Activated CD4-positive, CD25-positive, alpha-beta regulatory T cell (primary cell): ENCODE measurements around the gene CCDC13.
A peak's percentile ranks its signal among the peaks of the same experiment; 100 is the strongest.
"Not testable (repeated sequence)": the region's sequence is repeated elsewhere in the genome, so short reads cannot be mapped to it uniquely, and the experiment has no call there.

ENCODE experiments used
- DNase-seq, 4 experiments: peaks; one replicate each; lab custom pipeline; 2025; lab: John Stamatoyannopoulos, UW

CCDC13 gene, protein sequence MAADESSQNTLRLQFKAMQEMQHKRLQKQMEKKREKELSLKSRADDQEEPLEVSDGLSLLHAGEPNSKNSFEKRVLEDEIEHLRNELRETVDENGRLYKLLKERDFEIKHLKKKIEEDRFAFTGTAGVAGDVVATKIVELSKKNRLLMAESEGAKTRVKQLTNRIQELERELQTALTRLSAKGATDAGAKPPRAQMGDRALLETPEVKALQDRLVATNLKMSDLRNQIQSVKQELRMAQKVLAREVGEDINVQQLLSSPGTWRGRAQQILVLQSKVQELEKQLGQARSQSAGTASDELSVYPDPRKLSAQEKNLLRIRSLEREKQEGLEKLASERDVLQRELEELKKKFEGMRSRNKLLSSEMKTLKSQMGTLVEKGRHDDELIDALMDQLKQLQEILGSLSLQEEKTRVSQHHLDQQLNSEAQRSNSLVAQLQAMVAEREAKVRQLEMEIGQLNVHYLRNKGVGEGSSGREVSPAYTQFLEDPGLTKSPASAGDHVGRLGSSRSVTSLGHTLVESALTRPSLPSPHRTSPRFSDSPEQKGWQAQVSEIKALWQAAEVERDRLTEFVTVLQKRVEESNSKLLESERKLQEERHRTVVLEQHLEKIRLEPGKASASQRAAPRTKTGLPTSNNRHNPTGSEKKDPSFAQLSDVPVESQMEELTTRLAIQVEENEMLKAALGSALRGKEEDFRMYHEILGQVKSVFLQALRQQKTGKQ

DNA sequence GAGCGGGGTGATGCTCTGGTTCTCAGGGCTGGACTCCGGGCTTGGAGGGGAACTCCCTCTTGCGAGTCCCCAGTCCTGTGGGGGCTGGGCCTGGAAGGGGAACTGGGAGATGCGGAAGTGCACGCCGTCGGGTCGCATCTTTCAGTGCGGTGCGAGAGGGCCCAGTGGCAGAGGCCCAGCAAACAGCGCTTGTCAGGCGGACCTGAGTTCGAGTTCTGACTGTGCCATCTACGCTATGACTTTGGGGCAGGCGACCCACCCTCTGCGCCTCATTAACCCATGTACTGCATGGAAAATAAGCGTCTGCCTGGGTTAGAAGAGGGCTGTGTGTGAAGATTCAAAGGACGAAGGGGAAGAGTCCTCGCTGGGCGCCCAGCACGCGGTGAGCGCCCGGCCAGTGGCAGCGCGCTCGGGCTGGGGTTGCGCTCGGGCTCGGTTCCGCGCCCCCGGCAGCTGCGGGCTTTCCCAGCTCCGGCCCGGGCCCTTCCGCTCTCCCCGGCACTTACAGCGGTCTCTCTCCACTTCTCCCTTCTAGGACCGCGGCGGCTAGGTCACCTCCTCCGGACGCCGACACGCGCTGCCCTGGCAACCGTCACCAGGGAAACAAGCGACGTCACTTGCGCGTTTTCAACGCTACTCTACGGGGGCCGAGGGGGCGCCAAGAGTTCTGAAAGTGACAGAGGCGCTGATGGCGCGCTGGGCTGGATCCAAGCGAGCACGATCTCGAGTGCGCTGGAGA is at the start of gene CCDC13:
Gene CCDC13, minus strand, starts transcription at position 584 of the 739 bp plus-strand sequence. CDS start 14,908 bp downstream, outside the sequence.
- DNase-seq, result peak; percentile 56 to 77 (median 66)

DNA sequence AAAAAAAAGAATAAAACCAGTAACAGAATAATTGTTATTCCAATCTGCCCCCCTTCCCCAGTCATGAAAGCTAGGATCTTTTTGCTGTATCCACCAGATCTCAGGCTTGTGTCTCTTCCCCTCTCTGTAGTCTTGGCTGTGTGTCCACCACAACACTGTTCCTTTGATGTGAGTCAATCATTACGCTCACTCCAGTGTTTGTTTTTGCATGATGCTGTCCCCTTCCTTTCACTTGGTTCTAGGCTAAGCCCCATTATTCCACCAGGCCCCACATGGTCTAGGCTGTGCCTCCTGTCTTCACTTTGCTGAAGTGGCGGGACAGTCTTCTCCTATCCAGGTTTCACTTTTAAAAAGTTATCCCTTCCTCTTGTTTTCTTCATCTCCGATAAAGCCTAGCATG is 49.8 kb upstream of the CCDC13 start:
- no peak for DNase-seq

DNA sequence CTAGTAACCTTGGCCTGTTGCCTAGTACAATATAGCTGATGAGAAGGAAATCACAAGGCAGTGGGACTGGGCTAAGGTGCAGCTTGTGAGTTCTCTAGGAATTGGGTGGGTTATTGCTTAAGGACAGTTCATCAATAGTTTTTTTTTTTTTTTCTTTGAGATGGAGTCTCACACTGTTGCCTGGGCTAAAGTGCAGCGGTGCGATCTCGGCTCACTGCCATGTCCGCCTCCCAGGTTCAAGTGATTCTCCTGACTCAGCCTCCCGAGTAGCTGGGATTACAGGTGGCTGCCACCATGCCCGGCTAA is 47.6 kb upstream of the CCDC13 start:
- no peak for DNase-seq

DNA sequence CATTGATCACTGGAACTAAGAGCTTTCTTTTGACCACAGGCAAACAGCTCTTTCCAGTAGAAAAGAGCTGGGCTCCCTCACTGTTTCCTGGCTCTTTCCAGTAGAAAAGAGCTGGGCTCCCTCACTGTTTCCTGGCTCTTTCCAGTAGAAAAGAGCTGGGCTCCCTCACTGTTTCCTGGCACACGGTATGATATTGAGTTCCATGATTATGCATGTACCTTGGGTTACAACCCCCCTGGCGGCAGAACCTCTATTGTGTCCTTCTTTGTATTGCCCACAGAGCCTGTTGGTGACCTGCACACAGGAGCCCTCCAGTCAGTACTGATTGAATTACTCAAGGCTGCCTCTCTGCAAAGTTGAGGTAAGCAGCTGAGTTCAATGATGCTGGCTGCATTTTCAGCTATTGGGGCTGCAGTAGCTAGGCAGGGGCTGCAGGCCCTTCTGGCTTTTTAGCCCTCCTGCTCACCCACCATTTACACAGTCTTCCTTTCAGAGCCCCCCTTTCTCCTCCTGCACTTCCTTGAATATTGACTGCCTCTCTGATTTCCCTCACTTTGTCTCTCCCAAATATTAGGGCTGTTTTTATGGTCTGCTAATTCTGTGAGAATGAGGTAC is 46.4 kb upstream of the CCDC13 start:
- no peak for DNase-seq

DNA sequence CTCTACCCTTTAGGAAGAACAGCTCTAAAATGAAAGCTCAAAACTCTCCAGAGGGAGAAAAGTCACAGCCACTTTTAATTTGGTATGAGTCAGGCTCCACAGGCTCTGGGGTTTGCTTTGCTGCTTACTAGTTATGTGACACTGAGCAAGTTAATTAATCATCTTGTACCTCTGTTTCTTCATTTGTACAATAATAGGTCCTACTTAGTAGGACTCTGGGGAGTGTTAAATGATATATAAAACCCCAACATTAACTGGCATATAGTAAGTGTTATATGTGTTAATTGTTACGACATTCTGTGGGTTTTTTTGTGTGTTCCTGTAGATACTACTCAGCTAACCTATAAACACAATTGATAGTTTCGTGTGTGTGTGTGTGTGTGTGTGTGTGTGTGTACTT is 42.8 kb upstream of the CCDC13 start:
- DNase-seq, result no peak

DNA sequence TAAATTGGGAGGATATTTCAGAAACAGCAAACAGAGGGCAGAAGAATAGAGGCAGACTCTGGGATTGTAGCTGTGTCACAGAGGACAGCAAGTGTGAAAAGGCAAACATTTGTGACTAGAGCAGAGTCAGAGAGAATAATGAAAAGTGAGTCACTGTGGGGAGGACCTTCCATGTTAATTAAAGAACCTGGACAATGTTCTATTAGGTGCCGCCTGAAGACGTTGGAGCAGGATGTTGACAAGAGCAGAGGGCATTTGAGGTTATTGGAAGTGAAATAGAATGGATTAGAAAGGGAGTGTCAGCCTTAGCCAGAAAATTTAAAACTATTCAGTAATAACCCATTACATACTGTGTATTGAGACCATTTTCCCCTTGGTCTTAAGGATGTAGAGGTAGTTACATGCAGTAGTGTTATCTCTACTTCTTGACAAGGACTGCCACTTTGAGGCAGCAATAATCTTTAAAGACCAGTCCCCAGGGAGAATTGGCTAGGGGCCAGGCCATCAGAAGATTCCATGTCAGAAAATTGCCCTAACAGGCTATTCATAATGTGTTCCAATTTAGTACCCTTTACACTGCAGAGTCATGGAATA is 42.0 kb upstream of the CCDC13 start:
- no peak for DNase-seq

DNA sequence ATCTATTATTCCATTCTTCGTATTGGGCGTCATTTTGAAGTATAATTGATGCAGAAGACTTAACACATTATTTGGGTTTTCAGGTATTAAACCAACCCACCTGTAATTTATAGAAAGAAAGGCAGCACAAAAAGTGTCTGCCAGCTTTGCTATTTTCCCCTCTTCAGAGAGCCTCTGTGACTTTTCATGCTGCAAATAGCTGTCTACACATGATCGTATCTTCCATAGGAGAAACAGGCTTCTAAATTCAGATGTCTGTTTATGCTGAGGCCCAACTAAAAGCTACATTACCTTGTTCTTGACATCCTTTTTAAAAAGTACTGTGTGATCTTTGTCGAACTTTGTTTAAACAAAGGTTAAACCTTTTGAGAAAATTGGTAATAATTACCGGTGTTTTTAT is 41.2 kb upstream of the CCDC13 start:
- no peak for DNase-seq

DNA sequence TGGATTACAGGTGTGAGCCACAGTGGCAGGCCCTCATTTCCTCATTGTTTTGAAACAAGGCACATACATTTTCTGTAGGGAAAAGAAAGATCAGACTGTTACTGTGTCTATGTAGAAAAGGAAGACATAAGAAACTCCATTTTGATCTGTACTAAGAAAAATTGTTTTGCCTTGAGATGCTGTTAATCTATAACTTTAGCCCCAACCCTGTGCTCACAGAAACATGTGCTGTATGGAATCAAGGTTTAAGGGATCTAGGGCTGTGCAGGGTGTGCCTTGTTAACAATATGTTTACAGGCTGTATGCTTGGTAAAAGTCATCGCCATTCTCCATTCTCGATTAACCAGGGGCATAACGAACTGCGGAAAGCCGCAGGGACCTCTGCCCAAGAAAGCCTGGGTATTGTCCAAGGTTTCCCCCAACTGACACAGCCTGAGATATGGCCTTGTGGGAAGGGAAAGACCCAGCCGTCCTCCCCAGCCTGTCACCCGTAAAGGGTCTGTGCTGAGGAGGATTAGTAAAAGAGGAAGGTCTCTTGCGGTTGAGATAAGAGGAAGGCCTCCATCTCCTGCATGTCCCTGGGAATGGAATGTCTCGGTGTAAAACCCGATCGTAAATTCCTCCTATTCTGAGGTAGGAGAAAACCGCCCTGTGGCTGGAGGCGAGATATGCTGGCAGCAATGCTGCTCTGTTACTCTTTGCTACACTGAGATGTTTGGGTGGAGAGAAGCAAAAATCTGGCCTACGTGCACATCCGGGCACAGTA is 38.2 kb upstream of the CCDC13 start:
- DNase-seq, result not testable (repeated sequence)

DNA sequence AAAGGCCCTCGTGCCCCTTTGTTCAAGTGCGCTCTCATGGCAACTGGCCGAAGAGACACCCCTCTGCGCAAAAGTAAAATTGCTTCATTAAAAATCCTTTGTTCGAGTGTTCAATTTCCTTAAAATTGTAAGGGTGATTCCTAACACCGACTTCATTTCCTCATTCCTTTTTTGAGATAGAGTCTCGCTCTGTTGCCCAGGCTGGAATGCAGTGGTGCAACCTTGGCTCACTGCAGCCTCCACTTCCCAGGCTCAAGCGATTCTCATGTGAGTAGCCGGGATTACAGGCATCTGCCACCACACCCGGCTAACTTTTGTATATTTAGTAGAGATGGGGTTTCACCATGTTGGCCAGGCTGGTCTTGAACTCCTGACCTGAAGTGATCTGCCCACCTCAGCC is 37.7 kb upstream of the CCDC13 start:
- DNase-seq, result not testable (repeated sequence)

DNA sequence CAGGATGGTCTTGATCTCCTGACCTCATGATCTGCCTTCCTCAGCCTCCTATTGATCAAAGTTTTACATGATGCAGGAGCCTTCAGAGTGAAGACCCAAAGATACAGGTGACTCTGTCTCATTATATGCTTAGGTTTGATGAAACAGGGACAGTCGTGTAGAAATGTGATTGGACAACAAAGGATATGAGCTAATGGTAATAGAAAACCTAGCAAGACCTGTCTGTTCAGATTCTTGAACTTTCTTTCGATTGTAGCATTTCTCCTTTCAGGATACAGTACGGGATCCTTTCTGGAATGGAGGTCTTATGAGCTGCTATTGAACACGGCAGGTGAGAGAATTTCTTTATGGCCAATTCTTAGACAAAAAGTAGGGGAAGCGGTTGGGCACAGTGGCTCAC is 36.1 kb upstream of the CCDC13 start, which contains the start of gene ACKR2:
Gene ACKR2, plus strand, starts transcription at position 244 of the 400 bp plus-strand sequence. CDS start 55,058 bp downstream, outside the sequence.
- DNase-seq, result no peak

DNA sequence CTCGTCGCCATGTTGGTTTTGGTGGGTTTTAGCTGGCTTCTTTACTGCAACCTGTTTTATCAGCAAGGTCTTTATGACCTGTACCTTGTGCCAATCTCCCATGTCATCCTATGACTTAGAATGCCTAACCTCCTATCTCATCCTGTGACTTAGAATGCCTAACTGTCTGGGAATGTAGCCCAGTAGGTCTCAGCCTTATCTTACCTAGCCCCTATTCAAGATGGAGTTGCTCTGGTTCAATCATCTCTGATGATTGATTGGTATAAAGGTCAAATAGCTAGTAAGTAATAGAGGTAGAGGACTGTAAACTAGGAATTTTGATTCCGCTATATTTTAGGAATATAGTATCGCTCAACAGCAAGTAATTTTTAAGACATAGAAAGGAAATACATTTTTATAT is 34.9 kb upstream of the CCDC13 start:
- DNase-seq, result no peak

DNA sequence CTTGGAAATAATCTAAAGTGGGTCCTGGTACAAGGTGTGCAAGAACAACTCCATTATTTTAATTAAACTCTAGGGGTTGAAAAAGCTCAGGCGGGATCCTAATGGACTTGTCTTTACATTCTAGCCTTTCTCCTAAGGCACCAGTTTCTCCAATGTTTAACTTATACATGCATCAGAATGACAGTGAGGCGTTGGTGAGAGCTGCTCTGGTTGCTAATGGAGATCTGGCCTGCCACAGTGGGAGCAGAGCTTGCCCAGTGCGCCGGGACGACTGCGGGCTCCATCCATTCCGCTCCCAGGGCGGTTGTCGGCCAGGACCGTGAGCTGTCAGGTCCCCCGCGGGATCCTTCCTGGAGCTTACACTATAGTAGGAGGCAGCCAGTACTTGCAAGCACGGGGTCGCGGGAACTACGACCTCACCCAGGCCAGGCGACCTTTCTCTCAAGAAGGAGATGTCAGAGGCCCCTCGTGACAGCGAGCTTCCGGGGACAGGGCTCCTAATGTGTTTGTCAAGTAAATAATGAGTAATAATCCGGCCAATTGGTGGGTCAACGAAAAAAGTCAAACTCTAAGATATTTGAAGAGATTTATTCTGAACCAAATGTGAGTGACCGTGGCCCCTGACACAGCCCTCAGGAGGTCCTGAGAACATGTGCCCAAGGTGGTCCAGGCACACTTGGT is 32.2 kb upstream of the CCDC13 start:
- no peak for DNase-seq

DNA sequence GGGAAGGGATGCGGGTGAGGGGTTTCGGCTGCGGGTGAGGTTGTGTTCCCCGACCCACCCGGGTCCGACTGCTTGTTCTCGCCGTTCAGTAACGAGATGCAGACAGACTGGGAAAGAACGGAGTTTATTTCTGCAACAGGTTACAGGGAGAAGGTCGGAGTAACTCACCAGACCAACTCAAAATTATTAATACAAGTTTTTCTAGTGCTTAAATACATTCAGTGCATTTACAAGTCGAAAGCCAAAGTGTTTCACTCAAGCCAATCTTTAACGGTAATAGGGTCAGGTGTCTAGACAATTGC is 31.7 kb upstream of the CCDC13 start:
- DNase-seq, result no peak

DNA sequence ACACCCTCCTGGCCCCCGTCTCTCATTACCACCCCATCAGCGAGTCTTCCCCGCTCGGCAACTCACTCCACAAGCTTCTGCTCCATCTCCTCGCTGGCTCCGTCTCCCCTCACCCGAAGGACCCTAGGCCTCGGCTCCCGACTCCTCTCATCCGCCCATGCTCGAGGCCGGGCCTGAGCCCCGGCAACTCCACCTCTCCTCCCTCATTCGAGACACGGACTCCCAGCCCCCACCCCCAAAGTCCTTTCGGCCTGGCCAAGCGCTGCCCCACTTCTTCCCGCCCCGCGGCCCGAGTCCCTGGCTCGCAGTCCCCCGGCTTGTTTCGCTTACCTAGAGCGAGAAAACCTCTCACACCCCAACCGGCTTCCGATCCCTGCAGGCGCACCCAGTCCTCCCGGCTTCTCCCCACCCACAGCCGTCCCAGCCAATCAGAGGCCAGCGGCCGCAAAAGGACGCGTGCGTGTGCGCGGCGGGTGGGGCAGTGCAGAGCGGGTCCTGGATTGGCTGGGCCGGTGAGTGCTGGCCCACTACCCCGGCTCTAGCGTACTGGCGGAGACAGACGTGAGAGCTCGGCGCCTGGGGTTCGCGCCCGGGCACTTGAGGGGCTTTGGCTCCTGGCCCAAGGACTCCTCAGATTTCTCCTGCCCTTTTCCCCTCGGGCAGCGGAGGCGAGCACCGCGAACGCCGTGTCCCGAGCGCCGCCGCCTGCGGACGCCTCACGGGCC is 31.2 kb upstream of the CCDC13 start, which contains the start of gene HIGD1A:
Gene HIGD1A, minus strand, starts transcription at position 385 of the 725 bp plus-strand sequence. CDS start 10,237 bp downstream, outside the sequence.
- peak; percentile 81 to 85 (median 82) for DNase-seq

DNA sequence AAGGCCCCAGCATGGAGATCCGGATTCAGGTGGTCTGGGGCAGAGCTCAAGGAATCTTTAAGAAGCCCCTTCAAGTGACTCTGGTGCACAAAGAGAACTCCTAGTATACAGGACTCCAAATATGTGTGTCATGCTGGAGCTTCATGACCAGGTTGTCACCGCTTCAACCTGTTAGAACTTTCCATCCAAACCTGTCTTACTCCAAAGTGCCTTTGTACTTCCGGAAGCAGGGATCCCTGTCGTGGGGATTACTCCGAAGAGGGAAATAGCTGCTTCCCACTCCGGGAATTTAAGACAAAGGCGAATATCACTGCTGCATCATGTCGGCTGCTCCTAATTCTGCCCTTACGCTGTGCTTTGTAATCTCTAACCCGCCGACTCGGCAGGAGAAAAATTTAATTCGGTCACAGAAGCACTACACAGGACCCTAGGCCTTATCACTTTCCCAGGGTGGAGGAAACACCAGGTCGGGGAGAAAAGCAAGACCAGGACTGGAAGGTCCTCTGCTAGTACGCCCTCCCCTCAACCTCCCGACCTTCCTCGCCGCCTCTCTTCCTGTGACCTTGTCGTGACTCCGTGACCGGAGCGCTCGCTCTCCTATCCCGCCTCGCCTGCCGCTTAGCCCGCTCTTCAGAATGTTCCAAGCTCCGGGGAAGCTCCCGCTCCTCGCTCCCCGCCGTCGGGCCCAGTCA is 30.5 kb upstream of the CCDC13 start:
- peak in 1 of 4 experiments; percentile 19 for DNase-seq

DNA sequence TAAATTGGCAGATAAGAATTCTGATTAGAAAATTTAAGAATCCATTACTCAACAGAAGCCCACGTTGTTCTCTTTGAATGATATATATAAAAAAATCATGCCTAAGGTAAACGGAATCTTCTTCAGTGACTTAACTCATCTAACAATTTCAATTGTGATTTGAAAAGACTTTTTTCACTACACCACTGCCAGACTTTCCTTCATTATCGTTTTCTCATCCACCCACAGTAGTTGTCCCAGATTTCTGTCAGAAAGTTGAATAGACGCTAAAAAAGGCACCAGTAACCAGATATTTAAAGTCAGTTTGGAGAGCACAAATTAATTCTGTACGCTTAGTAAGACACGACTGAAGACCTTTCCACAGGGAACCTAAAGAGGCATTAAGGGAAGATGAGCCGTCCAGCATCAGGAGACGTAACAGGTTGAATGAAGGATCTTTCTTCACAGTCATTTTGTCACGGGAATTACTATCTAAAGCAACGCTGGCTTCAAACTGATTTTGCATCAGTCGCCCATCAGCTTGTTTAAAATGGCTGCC is 29.9 kb upstream of the CCDC13 start:
- DNase-seq, result no peak

DNA sequence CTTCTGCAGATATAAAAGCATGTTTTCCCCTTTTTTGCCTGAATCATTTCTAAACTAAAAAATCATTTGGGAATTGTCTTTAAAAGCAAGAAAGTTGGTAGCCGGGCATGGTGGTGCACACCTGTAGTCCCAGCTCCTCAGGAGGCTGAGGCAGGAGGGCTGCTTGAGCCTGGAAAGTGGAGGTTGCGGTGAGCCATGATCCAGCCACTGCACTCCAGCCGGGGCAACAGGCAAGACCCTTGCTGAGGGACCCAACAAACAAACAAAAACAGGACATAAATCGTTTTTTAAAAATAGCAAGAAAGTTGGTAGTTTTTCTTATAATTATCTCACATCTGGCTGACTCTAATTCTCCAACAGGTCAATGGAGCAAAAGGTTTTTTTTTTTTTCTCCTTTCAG is 28.7 kb upstream of the CCDC13 start:
- DNase-seq, result no peak

DNA sequence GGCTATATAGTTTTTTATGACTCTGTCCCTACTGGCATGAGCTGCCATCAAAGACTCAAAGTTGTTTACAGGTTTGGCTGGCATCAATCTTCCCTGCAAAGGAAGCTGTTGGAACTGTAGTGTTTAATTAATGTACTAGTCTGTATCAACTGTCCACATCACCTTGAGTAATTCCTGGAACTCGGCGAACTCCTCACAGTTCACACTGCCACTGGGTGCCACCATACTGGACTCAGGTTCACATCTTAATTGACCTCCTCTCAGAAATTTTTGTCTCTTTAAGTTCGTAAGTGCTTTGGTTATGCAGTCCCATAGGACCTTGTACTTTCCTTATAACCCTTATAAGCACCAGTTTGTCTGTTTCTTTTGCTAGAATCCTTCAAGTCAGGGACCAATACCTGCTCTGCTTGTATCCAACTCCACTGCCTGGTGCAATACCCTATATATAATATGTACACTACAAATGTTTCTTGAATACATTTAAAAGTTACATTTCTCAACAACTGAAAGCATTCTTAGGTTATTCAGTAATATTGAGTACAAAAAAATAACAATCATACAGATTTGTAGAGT is 28.1 kb upstream of the CCDC13 start:
- no peak for DNase-seq

DNA sequence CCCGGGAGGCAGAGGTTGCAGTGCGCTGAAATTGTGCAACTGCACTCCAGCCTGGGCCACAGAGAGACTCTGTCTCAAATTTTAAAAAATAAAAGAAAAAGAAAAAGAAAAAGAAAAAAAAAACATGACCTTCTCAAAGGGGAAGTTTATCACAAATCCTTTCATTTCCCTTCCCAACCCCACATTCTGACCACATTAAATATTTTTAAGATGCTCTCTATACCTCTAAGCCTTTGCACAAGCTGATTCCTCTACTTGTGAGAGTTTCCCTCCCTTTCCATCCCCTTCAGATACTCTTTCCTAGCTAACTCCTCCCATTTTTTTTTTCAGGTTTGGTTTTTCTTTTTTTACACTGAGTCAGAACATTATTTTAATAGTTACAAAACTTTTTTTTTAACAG is 27.2 kb upstream of the CCDC13 start:
- DNase-seq, result no peak
